Smooth muscle cell (in vitro differentiated cells): Measurements from ENCODE around the gene HOMER2. TPM values are rescaled to one million over a fixed set of nuclear protein-coding genes. Genes with fewer than 3 reads are reported as not detected.

ENCODE experiments used
- DNase-seq: peaks from one replicate; lab custom pipeline; 2025; ENCODE audit not compliant: unreplicated experiment; lab: John Stamatoyannopoulos, UW
- H2AFZ ChIP-seq: fragments of 200-600 bp; sonication (generic); 2 replicates; pipeline ENCODE4 v1.6.0; 2016; ENCODE audit warnings: antibody characterized with exemption, low read depth, mild to moderate bottlenecking
- H3F3A ChIP-seq: fragments of 200-600 bp; sonication (generic); 2 replicates; pipeline ENCODE4 v1.6.0; 2017; ENCODE audit warnings: antibody characterized with exemption, low read depth
- H3K27ac ChIP-seq: fragments of 200-600 bp; sonication (generic); 2 replicates; pipeline ENCODE4 v1.5.1; 2016; ENCODE audit warnings: low read depth, mild to moderate bottlenecking
- H3K27me3 ChIP-seq: fragments of 200-600 bp; sonication (generic); 2 replicates; pipeline ENCODE4 v1.6.1; 2016; ENCODE audit warnings: low read depth, mild to moderate bottlenecking
- H3K36me3 ChIP-seq: fragments of 200-600 bp; sonication (generic); 2 replicates; pipeline ENCODE4 v1.5.1; 2016; ENCODE audit warnings: low read depth
- H3K4me1 ChIP-seq: fragments of 200-600 bp; sonication (generic); 2 replicates; pipeline ENCODE4 v1.5.1; 2016; ENCODE audit warnings: low read depth
- H3K4me2 ChIP-seq: fragments of 200-600 bp; sonication (generic); 2 replicates; pipeline ENCODE4 v1.6.0; 2016; ENCODE audit warnings: mild to moderate bottlenecking
- H3K4me3 ChIP-seq: fragments of 200-600 bp; sonication (generic); 2 replicates; pipeline ENCODE4 v1.5.1; 2016; ENCODE audit warnings: mild to moderate bottlenecking
- H3K79me2 ChIP-seq: fragments of 200-600 bp; sonication (generic); 2 replicates; pipeline ENCODE4 v1.6.0; 2016; ENCODE audit warnings: low read depth, mild to moderate bottlenecking
- H3K9ac ChIP-seq: fragments of 200-600 bp; sonication (generic); 2 replicates; pipeline ENCODE4 v1.6.0; 2016; ENCODE audit warnings: low read depth
- H3K9me3 ChIP-seq: fragments of 200-600 bp; sonication (generic); replicated peaks from 2 replicates; pipeline ENCODE4 v1.5.1; 2016; ENCODE audit warnings: low read depth
- H4K20me1 ChIP-seq: fragments of 200-600 bp; sonication (generic); 2 replicates; pipeline ENCODE4 v1.6.0; 2016; ENCODE audit warnings: low read depth
- CTCF ChIP-seq: fragments of 200-600 bp; sonication (generic); IDR thresholded peaks from 2 replicates; pipeline ENCODE4 v1.5.1; 2017; ENCODE audit warnings: borderline replicate concordance, mild to moderate bottlenecking, antibody characterized with exemption; ENCODE audit not compliant: insufficient read depth, poor library complexity, severe bottlenecking
- WGBS: methylation state at CpG from one replicate; pipeline ENCODE4 v1.1.7; 2016; ENCODE audit warnings: low lambda C conversion rate; 5-methylcytosine and 5-hydroxymethylcytosine counted together
- polyA plus RNA-seq: library from polyadenylated mRNA; unstranded; fragments of >200 nt; fragmentation: Nextera tagmentation; extraction: Ambion mirVana; gene quantifications from 2 replicates; pipeline ENCODE4 v1.2.1, GENCODE V29; 2016
- total RNA-seq: library from RNA; depleted of rRNA; stranded (reverse); fragments of >200 nt; gene quantifications from 2 replicates; pipeline ENCODE4 v1.2.3, GENCODE V29; 2014

Gene HOMER2
- total and polyA plus RNA-seq, 2 experiments from 2014 or later, result 3.1 to 18.8 TPM

DNA sequence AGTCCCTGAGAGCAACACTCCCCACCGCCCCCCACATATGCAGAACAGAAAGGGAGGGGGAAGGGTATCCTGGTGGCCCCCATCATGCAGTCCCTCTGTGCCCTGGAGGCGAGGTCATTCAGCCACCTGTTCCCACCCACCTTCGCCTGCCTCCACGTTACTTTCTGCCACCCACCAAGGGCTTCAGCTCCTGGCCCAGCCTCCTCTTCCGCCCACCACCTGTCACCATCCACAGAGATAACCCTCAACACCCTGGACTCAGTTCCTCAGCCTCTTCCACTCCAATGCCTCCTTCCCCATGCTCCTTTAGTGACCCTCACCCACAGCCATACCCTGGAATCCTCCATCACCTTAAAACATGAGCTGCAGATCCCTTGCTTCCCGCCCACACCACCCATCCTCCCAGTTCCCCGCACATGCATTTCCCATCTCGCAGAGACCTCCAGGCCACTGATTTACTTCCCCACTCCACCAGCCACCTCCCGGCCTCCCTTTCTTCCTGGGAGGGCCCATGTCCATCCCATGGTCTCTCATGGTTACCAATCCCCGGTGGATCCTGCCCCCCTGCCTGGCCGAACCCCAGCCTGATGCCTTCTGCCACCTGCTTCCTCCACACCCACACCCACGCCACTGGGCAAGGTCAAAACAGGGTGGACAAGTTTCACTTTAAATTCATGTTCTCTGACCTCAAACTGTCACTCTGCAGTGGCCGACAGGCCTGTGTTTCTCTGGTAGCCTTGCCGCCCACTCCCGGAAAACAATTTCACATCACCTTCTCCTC, 18.2 kb downstream of the HOMER2 start:
- no peak overlapping the region for H3K27ac ChIP-seq
- no peak overlapping the region for H3K4me3 ChIP-seq
- H2AFZ ChIP-seq, result no peak overlapping the region
- no peaks in the 10 kb centered on the region for H3F3A ChIP-seq
- no peak overlapping the region for H3K9ac ChIP-seq
- 86% methylated on average over 15 of the region's 15 CpGs for WGBS
- TF ChIP-seq CTCF, result no peak
- no peaks in the 10 kb centered on the region for H3K27me3 ChIP-seq
- no peaks in the 10 kb centered on the region for H3K36me3 ChIP-seq
- no peak for DNase-seq
- no peaks in the 10 kb centered on the region for H3K79me2 ChIP-seq
- H3K9me3 ChIP-seq, result no peaks in the 10 kb centered on the region
- no peaks in the 10 kb centered on the region for H3K4me1 ChIP-seq
- no peak overlapping the region for H3K4me2 ChIP-seq
- no peaks in the 10 kb centered on the region for H4K20me1 ChIP-seq

DNA sequence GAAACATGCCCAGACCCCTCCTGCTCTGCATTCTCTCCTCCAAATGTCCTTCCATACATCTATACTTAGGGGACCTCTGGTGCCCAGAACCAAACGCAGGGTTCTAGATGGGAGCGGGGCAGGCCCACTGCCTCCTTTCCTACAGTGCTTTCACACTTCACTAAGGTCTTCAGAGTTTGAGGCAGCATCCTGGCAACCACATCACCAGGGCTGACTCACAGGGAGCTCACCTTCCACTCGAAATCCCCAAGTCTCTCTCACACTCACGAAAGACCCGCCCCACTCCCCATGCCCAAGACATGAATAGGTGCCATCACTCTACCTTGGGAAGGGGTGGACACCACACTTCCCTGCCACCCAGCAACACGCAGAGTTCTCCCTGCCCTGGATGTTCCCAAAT, 18.9 kb downstream of the HOMER2 start:
- no peaks in the 10 kb centered on the region for H3K9me3 ChIP-seq
- no peaks in the 10 kb centered on the region for H3K27me3 ChIP-seq
- H3K36me3 ChIP-seq, result no peaks in the 10 kb centered on the region
- 84% methylated on average over 6 of the region's 6 CpGs for WGBS
- H3F3A ChIP-seq, result no peaks in the 10 kb centered on the region
- no peaks in the 10 kb centered on the region for H3K4me1 ChIP-seq
- H4K20me1 ChIP-seq, result no peaks in the 10 kb centered on the region
- H2AFZ ChIP-seq, result no peak overlapping the region
- H3K9ac ChIP-seq, result no peak overlapping the region
- no peak for DNase-seq
- no peak overlapping the region for H3K4me3 ChIP-seq
- H3K79me2 ChIP-seq, result no peaks in the 10 kb centered on the region
- no peak overlapping the region for H3K4me2 ChIP-seq
- no peak overlapping the region for H3K27ac ChIP-seq
- TF ChIP-seq CTCF, result no peak

- H3K27me3 ChIP-seq, result no peaks in the 10 kb centered on the region
- H3K36me3 ChIP-seq, result no peaks in the 10 kb centered on the region
- no peak for TF ChIP-seq CTCF
- no peaks in the 10 kb centered on the region for H4K20me1 ChIP-seq
- 89% methylated on average over 3 of the region's 3 CpGs for WGBS
- no peak overlapping the region for H2AFZ ChIP-seq
- H3K9ac ChIP-seq, result no peak overlapping the region
- H3K4me3 ChIP-seq, result no peak overlapping the region
- no peak for DNase-seq
- no peaks in the 10 kb centered on the region for H3K4me1 ChIP-seq
- no peak overlapping the region for H3K27ac ChIP-seq
- H3K4me2 ChIP-seq, result no peak overlapping the region
- no peaks in the 10 kb centered on the region for H3K9me3 ChIP-seq
- H3K79me2 ChIP-seq, result no peaks in the 10 kb centered on the region
- no peaks in the 10 kb centered on the region for H3F3A ChIP-seq
Observed at GRCh38 chr15:82931221-82931620, 21.3 kb downstream of the HOMER2 start.

GRCh38 chr15:82930461-82930860, 22.1 kb downstream of the HOMER2 start:
- TF ChIP-seq CTCF, result no peak
- H3K27me3 ChIP-seq, result no peaks in the 10 kb centered on the region
- no peak overlapping the region for H3K4me2 ChIP-seq
- H3K9me3 ChIP-seq, result no peaks in the 10 kb centered on the region
- 100% methylated on average over 2 of the region's 2 CpGs for WGBS
- no peak overlapping the region for H3K27ac ChIP-seq
- H3K36me3 ChIP-seq, result no peaks in the 10 kb centered on the region
- no peaks in the 10 kb centered on the region for H3K4me1 ChIP-seq
- no peak overlapping the region for H3K9ac ChIP-seq
- no peaks in the 10 kb centered on the region for H4K20me1 ChIP-seq
- no peak overlapping the region for H3K4me3 ChIP-seq
- no peaks in the 10 kb centered on the region for H3K79me2 ChIP-seq
- H3F3A ChIP-seq, result no peaks in the 10 kb centered on the region
- no peak for DNase-seq
- H2AFZ ChIP-seq, result no peak overlapping the region
